PFSK-1 (cell line): Measurements from ENCODE around the gene ST6GALNAC3.

ENCODE experiments used
- FOXP2 ChIP-seq: optimal IDR thresholded peaks from 2 replicates; pipeline ENCODE3; 2011; ENCODE audit warnings: borderline replicate concordance, control low read depth, inconsistent platforms; ENCODE audit not compliant: insufficient read depth; ENCODE audit errors: extremely low read length, extremely low read depth
- POLR2AphosphoS5 ChIP-seq: IDR thresholded peaks from 2 replicates; pipeline ENCODE4 v1.6.1; 2012; ENCODE audit warnings: low read depth, mild to moderate bottlenecking, control low read depth, low read length, moderate library complexity
- REST ChIP-seq, 2 experiments: IDR thresholded peaks; 2 replicates each; pipeline versions ENCODE4 v1.6.1 to v1.8.0; 2011 to 2012; ENCODE audit warnings: low read depth in 2 of 2, low read length in 2 of 2, control low read depth in 1 of 2, inconsistent platforms in 1 of 2, mild to moderate bottlenecking in 1 of 2, moderate library complexity in 1 of 2; ENCODE audit not compliant: insufficient read depth in 1 of 2
- SIN3A ChIP-seq: IDR thresholded peaks from 2 replicates; pipeline ENCODE4 v1.6.1; 2012; ENCODE audit warnings: mild to moderate bottlenecking, low read length, moderate library complexity, borderline replicate concordance; ENCODE audit not compliant: insufficient read depth
- TAF1 ChIP-seq: IDR thresholded peaks from 2 replicates; pipeline ENCODE4 v1.6.1; 2012; ENCODE audit warnings: low read length, control low read depth, borderline replicate concordance; ENCODE audit not compliant: insufficient read depth

The ST6GALNAC3 gene

GRCh38 chr1:76146184-76146583 lies 71.6 kb downstream of the ST6GALNAC3 start:
- TF ChIP-seq SIN3A: no peak
- no peak for TF ChIP-seq REST (IDR thresholded peaks at IDR 0.05; ENCODE audit: insufficient read depth in 1 of 2, low read depth in 2 of 2, low read length in 2 of 2)
- no peak for TF ChIP-seq TAF1
- no peak for TF ChIP-seq POLR2AphosphoS5

GRCh38 chr1:76147917-76148316 lies 73.4 kb downstream of the ST6GALNAC3 start:
- TF ChIP-seq SIN3A: no peak
- TF ChIP-seq FOXP2: no peak
- no peak for TF ChIP-seq TAF1
- no peak for TF ChIP-seq REST (IDR thresholded peaks at IDR 0.05; ENCODE audit: insufficient read depth in 1 of 2, low read depth in 2 of 2, low read length in 2 of 2)
- no peak for TF ChIP-seq POLR2AphosphoS5

GRCh38 chr1:76148460-76148859 lies 73.9 kb downstream of the ST6GALNAC3 start:
- no peak for TF ChIP-seq SIN3A
- TF ChIP-seq POLR2AphosphoS5: no peak

GRCh38 chr1:76153841-76154205 lies 79.3 kb downstream of the ST6GALNAC3 start:
- TF ChIP-seq TAF1: no peak
- TF ChIP-seq SIN3A: no peak
- TF ChIP-seq POLR2AphosphoS5: no peak
- no peak for TF ChIP-seq FOXP2
- TF ChIP-seq REST (IDR thresholded peaks at IDR 0.05; ENCODE audit: insufficient read depth in 1 of 2, low read depth in 2 of 2, low read length in 2 of 2): no peak

- TF ChIP-seq SIN3A (no peak), REST (IDR thresholded peaks at IDR 0.05; ENCODE audit: insufficient read depth in 1 of 2, low read depth in 2 of 2, low read length in 2 of 2) (no peak), POLR2AphosphoS5 (no peak), FOXP2 (no peak), TAF1 (no peak)
Observed at GRCh38 chr1:76154206-76154956, 79.8 kb downstream of the ST6GALNAC3 start.
